ENCODE measurements around the gene SAMD14.

SAMD14 gene

GRCh38 chr17:50151937-50152547 is 22.1 kb upstream of the SAMD14 start:
- no peak for TF ChIP-seq CTCF (IDR thresholded peaks at IDR 0.05; ENCODE audit: low read depth, low read length, missing control alignments)
- in situ Hi-C loops (cut with HindIII; ENCODE audit: low sequenced_read_pairs), result no loop called here
- peak overlapping the region; percentile 78 for H3K4me3 ChIP-seq (ENCODE audit: low read depth, low read length)
- peak; percentile 63 for DNase-seq (ENCODE audit: low read depth)

- peak; percentile 54 for TF ChIP-seq CTCF (IDR thresholded peaks at IDR 0.05; ENCODE audit: low read depth, low read length, missing control alignments)
- peak overlapping the region; percentile 78 for H3K4me3 ChIP-seq (ENCODE audit: low read depth, low read length)
- peak; percentile 81 for DNase-seq (ENCODE audit: low read depth)
- in situ Hi-C loops (cut with HindIII; ENCODE audit: low sequenced_read_pairs), result no loop called here
Measured at GRCh38 chr17:50151041-50151936, 21.3 kb upstream of the SAMD14 start.

GRCh38 chr17:50150354-50151040 is 20.5 kb upstream of the SAMD14 start, which contains the start of gene PPP1R9B:
TSS of gene PPP1R9B (minus strand) at chr17:50150677. CDS start at chr17:50150513, 164 bp downstream.
- H3K4me3 ChIP-seq (ENCODE audit: low read depth, low read length), result peak within 1 kb of the TSS; percentile 78
- DNase-seq (ENCODE audit: low read depth), result no peak
- in situ Hi-C loops (cut with HindIII; ENCODE audit: low sequenced_read_pairs), result no loop called here
- no peak for TF ChIP-seq CTCF (IDR thresholded peaks at IDR 0.05; ENCODE audit: low read depth, low read length, missing control alignments)

GRCh38 chr17:50149417-50150353 is 19.7 kb upstream of the SAMD14 start:
- peak overlapping the region; percentile 78 for H3K4me3 ChIP-seq (ENCODE audit: low read depth, low read length)
- in situ Hi-C loops (cut with HindIII; ENCODE audit: low sequenced_read_pairs), result no loop called here
- peak; percentile 3 for TF ChIP-seq CTCF (IDR thresholded peaks at IDR 0.05; ENCODE audit: low read depth, low read length, missing control alignments)
- no peak for DNase-seq (ENCODE audit: low read depth)

- no peak for TF ChIP-seq CTCF (IDR thresholded peaks at IDR 0.05; ENCODE audit: low read depth, low read length, missing control alignments)
- in situ Hi-C loops (cut with HindIII; ENCODE audit: low sequenced_read_pairs), result no loop called here
- H3K4me3 ChIP-seq (ENCODE audit: low read depth, low read length), result peak overlapping the region; percentile 78
- no peak for DNase-seq (ENCODE audit: low read depth)
Measured at GRCh38 chr17:50149091-50149416, 19.1 kb upstream of the SAMD14 start.

Data from astrocyte of the cerebellum (primary cell).